ENCODE results near the gene SEZ6. TPM values are rescaled to one million over a fixed set of nuclear protein-coding genes. Genes with fewer than 3 reads are reported as not detected.

The SEZ6 gene
- total and polyA plus RNA-seq, 11 donors: 0.25 TPM; not detected in 10

DNA sequence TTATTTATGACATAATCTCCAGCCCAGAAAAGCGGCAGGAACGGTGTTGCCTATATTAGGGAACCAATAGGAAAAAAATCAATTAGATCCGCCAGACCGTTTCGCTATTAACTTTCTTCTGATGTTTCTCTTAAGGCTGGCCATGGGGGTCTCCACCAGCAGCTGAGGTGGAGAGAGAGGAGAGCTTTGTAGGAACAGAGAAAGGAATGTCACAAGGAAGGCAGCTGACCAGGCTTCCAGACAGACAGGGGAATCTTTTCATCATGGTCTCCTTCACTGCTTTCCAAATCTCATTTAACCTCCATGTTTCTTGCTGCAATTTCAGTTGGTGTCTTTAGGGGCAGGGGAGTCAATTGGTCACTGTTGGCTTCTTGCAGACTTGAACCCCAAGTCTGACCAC, 8.9 kb upstream of the SEZ6 start:
- Histone ChIP-seq H3K9me3 (no peaks in the 10 kb centered on the region), H3K4me3 (no peak overlapping the region), H3K4me1 (peaks cover 0 to 4% (median under 1%) of the 10 kb centered on the region in 12 donors), H3K27me3 (peaks cover 0 to 48% (median 2%) of the 10 kb centered on the region in 9 donors), H3K27ac (no peak overlapping the region), H3K36me3 (no peaks in the 10 kb centered on the region)
- DNase-seq: no peak
- intact Hi-C loops (cut with DNase I): no loop called here
- TF ChIP-seq, protein P1, sequence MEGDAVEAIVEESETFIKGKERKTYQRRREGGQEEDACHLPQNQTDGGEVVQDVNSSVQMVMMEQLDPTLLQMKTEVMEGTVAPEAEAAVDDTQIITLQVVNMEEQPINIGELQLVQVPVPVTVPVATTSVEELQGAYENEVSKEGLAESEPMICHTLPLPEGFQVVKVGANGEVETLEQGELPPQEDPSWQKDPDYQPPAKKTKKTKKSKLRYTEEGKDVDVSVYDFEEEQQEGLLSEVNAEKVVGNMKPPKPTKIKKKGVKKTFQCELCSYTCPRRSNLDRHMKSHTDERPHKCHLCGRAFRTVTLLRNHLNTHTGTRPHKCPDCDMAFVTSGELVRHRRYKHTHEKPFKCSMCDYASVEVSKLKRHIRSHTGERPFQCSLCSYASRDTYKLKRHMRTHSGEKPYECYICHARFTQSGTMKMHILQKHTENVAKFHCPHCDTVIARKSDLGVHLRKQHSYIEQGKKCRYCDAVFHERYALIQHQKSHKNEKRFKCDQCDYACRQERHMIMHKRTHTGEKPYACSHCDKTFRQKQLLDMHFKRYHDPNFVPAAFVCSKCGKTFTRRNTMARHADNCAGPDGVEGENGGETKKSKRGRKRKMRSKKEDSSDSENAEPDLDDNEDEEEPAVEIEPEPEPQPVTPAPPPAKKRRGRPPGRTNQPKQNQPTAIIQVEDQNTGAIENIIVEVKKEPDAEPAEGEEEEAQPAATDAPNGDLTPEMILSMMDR (IDR thresholded peaks at IDR 0.05): no peak
- no peak for TF ChIP-seq POLR2A (IDR thresholded peaks at IDR 0.05)
- no peak for ATAC-seq
- 61 to 70% (median 67%) methylated on average over 5 of the region's 5 CpGs for WGBS, 4 donors

DNA sequence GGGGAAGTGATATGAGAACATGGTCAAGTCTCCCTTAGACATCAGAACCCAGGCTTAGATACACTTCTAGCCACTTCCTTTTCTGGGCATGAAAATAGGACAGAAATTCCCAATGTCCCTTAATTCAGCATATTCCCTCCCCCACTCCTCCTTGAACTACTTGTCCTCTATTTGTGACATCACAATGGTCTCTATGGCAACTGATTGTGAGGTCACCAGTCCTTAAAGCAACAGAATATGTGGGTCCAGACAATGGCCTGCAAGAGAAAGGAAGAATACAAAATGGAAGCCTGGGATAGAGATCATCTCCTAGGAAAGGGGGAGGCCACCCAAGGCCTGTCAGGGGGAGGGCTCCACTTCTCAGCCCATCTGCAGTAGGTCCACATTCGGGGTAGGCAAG, 6.7 kb upstream of the SEZ6 start:
- Histone ChIP-seq H3K27me3 (peaks cover 0 to 33% (median 4%) of the 10 kb centered on the region in 9 donors), H3K4me1 (no peaks in the 10 kb centered on the region), H3K36me3 (no peaks in the 10 kb centered on the region), H3K4me3 (no peak overlapping the region), H3K27ac (no peak overlapping the region), H3K9me3 (no peaks in the 10 kb centered on the region)
- ATAC-seq (no peak), DNase-seq (no peak)
- 75 to 88% (median 77%) methylated on average over 1 of the region's 1 CpG for WGBS, 4 donors
- TF ChIP-seq, protein P1 (IDR thresholded peaks at IDR 0.05): no peak
- no peak for TF ChIP-seq POLR2A (IDR thresholded peaks at IDR 0.05)
- intact Hi-C loops (cut with DNase I): no loop called here

DNA sequence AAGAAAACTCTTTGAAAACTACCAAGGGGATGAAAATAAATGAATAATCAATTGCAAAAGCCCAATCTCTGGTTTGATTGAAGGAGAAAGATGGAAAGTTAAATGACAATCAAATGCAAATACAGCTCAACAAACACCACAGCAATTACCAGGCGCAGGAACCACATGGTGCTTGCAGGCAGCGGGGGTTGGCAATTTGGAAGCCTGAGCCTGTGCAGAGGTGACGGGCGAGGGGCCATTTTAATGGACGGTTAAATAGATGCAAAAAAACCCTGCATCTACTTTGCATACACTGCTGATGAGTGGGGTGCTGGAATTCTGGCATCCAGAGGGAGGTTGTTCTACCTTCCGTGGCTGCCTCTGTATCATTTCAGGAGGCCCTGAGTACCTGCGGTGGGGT, 4.8 kb upstream of the SEZ6 start:
- H3K27me3 ChIP-seq: peaks cover 0 to 36% (median 14%) of the 10 kb centered on the region in 9 donors
- ATAC-seq: no peak
- WGBS, 4 donors: 77 to 85% (median 82%) methylated on average over 7 of the region's 7 CpGs
- no peaks in the 10 kb centered on the region for H3K36me3 ChIP-seq
- TF ChIP-seq, protein P1 (IDR thresholded peaks at IDR 0.05): no peak
- no peak for TF ChIP-seq POLR2A (IDR thresholded peaks at IDR 0.05)
- no peaks in the 10 kb centered on the region for H3K9me3 ChIP-seq
- no peak for DNase-seq
- peaks cover 0 to 8% (median 3%) of the 10 kb centered on the region in 12 donors for H3K4me1 ChIP-seq
- intact Hi-C loops (cut with DNase I): no loop called here
- H3K4me3 ChIP-seq: no peak overlapping the region
- no peak overlapping the region for H3K27ac ChIP-seq

DNA sequence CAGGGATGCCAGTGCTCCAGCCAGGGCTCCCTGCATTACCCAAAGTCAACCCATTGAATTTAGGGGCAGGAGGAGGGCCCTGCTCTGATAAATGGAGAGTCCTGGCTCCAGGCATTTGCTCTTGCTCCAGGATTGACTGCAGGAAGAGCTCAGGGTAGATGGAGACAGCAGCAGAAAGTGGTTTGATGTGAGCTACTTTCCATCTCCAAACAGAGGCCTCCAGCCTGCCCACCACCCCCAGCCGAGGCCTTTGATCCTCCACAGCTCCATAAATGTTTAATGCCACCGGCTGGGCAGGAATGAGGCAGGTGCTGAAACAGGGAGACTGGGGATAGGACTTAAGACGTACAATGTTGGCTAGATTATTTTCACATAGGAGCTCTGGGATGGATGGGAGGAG, 4.3 kb upstream of the SEZ6 start:
- WGBS, 4 donors: 43 to 48% (median 46%) methylated on average over 3 of the region's 3 CpGs
- TF ChIP-seq, protein P1 (IDR thresholded peaks at IDR 0.05): no peak
- no peak for TF ChIP-seq POLR2A (IDR thresholded peaks at IDR 0.05)
- ATAC-seq (no peak), DNase-seq (no peak)
- no peaks in the 10 kb centered on the region for H3K9me3 ChIP-seq
- peaks cover 0 to 36% (median 17%) of the 10 kb centered on the region in 9 donors for H3K27me3 ChIP-seq
- no peak overlapping the region for H3K27ac ChIP-seq
- H3K4me1 ChIP-seq: peaks cover 0 to 12% (median 3%) of the 10 kb centered on the region in 12 donors
- no peaks in the 10 kb centered on the region for H3K36me3 ChIP-seq
- no peak overlapping the region for H3K4me3 ChIP-seq
- intact Hi-C loops (cut with DNase I): no loop called here

All from heart left ventricle (tissue), 16 donors.